AG04450 (cell line): ENCODE results near the gene NLGN4Y. TPM values are rescaled to one million over a fixed set of nuclear protein-coding genes. Genes with fewer than 3 reads are reported as not detected.
"Not testable (repeated sequence)": the region's sequence is repeated elsewhere in the genome, so short reads cannot be mapped to it uniquely, and the experiment has no call there.

Experiments
- CTCF ChIA-PET: fragments of 300-600, 350-600 bp; formaldehyde crosslinking; extraction: SDS; loops from one replicate; lab custom pipeline; 2022; ENCODE audit warnings: antibody characterized with exemption, inconsistent platforms; lab: Charles Lee
- POLR2A ChIA-PET: fragments of 350-600 bp; formaldehyde crosslinking; extraction: SDS; loops from one replicate; lab custom pipeline; 2021; ENCODE audit warnings: antibody characterized with exemption, inconsistent platforms; lab: Yijun Ruan, JAX
- DNase-seq: peaks from one replicate; pipeline ENCODE4 v3.0.0-alpha.2; 2011; ENCODE audit warnings: low read depth, low spot score
- H3K27ac ChIP-seq: one replicate; pipeline ENCODE4 v1.5.1; 2012; ENCODE audit warnings: low read depth, low read length, control low read depth
- H3K27me3 ChIP-seq: one replicate; pipeline ENCODE4 v1.6.0; 2012; ENCODE audit warnings: low read length; ENCODE audit not compliant: control insufficient read depth, insufficient read depth
- H3K4me3 ChIP-seq: 2 replicates; pipeline ENCODE4 v1.5.1; 2011; ENCODE audit warnings: mild to moderate bottlenecking, low read depth, low read length, control low read depth
- H3K9me3 ChIP-seq: 2 replicates; pipeline ENCODE4 v1.5.1; 2012; ENCODE audit warnings: low read length; ENCODE audit not compliant: control insufficient read depth, insufficient read depth
- CTCF ChIP-seq: IDR thresholded peaks from 2 replicates; pipeline ENCODE4 v1.5.1; 2011; ENCODE audit warnings: low read depth, low read length, control low read depth, inconsistent platforms
- polyA plus RNA-seq: library from polyadenylated mRNA; depleted of rRNA; stranded (reverse); fragments of >200 nt; gene quantifications from 2 replicates; pipeline ENCODE4 v1.2.3, GENCODE V29; 2011

The NLGN4Y gene
- polyA plus RNA-seq, 1 experiment, result 28.5 TPM

GRCh38 chrY:14834103-14835060 is 310.1 kb downstream of the NLGN4Y start:
- TF ChIP-seq CTCF, result no peak
- H3K27me3 ChIP-seq, result no peaks in the 10 kb centered on the region
- H3K4me3 ChIP-seq, result no peak overlapping the region
- peak overlapping the region; percentile 87 for H3K27ac ChIP-seq
- H3K9me3 ChIP-seq, result no peaks in the 10 kb centered on the region
- CTCF ChIA-PET, result no interaction called here
- DNase-seq, result no peak
- POLR2A ChIA-PET, result no interaction called here

GRCh38 chrY:14837466-14837865 is 313.1 kb downstream of the NLGN4Y start:
- Histone ChIP-seq H3K27ac (no peak overlapping the region), H3K4me3 (no peak overlapping the region), H3K9me3 (no peaks in the 10 kb centered on the region), H3K27me3 (no peaks in the 10 kb centered on the region)
- CTCF ChIA-PET, result no interaction called here
- DNase-seq, result no peak
- POLR2A ChIA-PET, result no interaction called here
- no peak for TF ChIP-seq CTCF

- ChIA-PET CTCF (no interaction called here), POLR2A (no interaction called here)
- no peak for DNase-seq
- Histone ChIP-seq H3K9me3 (no peaks in the 10 kb centered on the region), H3K27me3 (no peaks in the 10 kb centered on the region), H3K27ac (no peak overlapping the region), H3K4me3 (no peak overlapping the region)
- no peak for TF ChIP-seq CTCF
These were observed 326.4 kb downstream of the NLGN4Y start for GRCh38 chrY:14850734-14851133.

GRCh38 chrY:14860448-14860847 is 336.1 kb downstream of the NLGN4Y start:
- CTCF ChIA-PET, result no interaction called here

GRCh38 chrY:14861033-14861432 is 336.7 kb downstream of the NLGN4Y start:
- H3K9me3 ChIP-seq, H3K27me3 ChIP-seq, DNase-seq, POLR2A ChIA-PET, H3K4me3 ChIP-seq, CTCF ChIA-PET, H3K27ac ChIP-seq: not testable (repeated sequence)

More at GRCh38 chrY:14860448-14860847, 336.1 kb downstream of the NLGN4Y start:
- TF ChIP-seq CTCF, result no peak
- H3K27me3 ChIP-seq, result no peaks in the 10 kb centered on the region
- no peak overlapping the region for H3K27ac ChIP-seq
- POLR2A ChIA-PET, result no interaction called here
- no peak for DNase-seq
- no peak overlapping the region for H3K4me3 ChIP-seq
- no peaks in the 10 kb centered on the region for H3K9me3 ChIP-seq
